Measurements from ENCODE around the gene KPNA5. TPM values are rescaled to one million over a fixed set of nuclear protein-coding genes. Genes with fewer than 3 reads are reported as not detected.

KPNA5 gene
- 1 to 10 TPM in 3 of 4 donors, under 1 TPM in 1; 0.20 to 5.6 (median 2.2) TPM for total RNA-seq

- DNase-seq: peak; percentile 93
- H3K4me1 ChIP-seq: peaks cover 0 to 29% (median 14%) of the 10 kb centered on the region in 4 donors
- no peaks in the 10 kb centered on the region for H3K9me3 ChIP-seq
- peak within 1 kb of the TSS; percentile 87 to 96 (median 90) for H3K27ac ChIP-seq
- TF ChIP-seq POLR2AphosphoS5 (IDR thresholded peaks at IDR 0.05): peak; percentile 74 to 89 (median 78)
- TF ChIP-seq EP300 (IDR thresholded peaks at IDR 0.05; ENCODE audit: low read depth): no peak
- peak; percentile 58 for TF ChIP-seq POLR2A (IDR thresholded peaks at IDR 0.05)
- no peaks in the 10 kb centered on the region for H3K36me3 ChIP-seq
- H3K27me3 ChIP-seq: no peaks in the 10 kb centered on the region
- intact Hi-C loops (cut with DNase I; ENCODE audit: low total_unique reads): no loop called here
- in situ Hi-C loops (cut with MboI; ENCODE audit: low pct_ligation_motif_present in 1 of 4, low pct_unique_long_range_greater_than_20kb in 1 of 4, low sequenced_read_pairs in 3 of 4): no loop called here
- WGBS, 2 donors (ENCODE audit: low coverage in 1 of 2): 0% methylated on average over 3 to 66 of the region's 69 CpGs
- H3K4me3 ChIP-seq: peak within 1 kb of the TSS; percentile 66 to 89 (median 68)
Measured at GRCh38 chr6:116680880-116681672, at the start of gene KPNA5. KPNA5 (plus strand) TSS chr6:116681211; CDS start chr6:116681335, 124 bp downstream.

- 39 to 54% methylated on average over 2 to 5 of the region's 5 CpGs for WGBS, 2 donors (ENCODE audit: low coverage in 1 of 2)
- intact Hi-C loops (cut with DNase I; ENCODE audit: low total_unique reads): no loop called here
- no peak overlapping the region for H3K4me3 ChIP-seq
- no peak overlapping the region for H3K27ac ChIP-seq
- peaks cover 0 to 5% (median 0%) of the 10 kb centered on the region in 4 donors for H3K36me3 ChIP-seq
- no peak for DNase-seq
- TF ChIP-seq EP300 (IDR thresholded peaks at IDR 0.05; ENCODE audit: low read depth): no peak
- TF ChIP-seq, protein P1, sequence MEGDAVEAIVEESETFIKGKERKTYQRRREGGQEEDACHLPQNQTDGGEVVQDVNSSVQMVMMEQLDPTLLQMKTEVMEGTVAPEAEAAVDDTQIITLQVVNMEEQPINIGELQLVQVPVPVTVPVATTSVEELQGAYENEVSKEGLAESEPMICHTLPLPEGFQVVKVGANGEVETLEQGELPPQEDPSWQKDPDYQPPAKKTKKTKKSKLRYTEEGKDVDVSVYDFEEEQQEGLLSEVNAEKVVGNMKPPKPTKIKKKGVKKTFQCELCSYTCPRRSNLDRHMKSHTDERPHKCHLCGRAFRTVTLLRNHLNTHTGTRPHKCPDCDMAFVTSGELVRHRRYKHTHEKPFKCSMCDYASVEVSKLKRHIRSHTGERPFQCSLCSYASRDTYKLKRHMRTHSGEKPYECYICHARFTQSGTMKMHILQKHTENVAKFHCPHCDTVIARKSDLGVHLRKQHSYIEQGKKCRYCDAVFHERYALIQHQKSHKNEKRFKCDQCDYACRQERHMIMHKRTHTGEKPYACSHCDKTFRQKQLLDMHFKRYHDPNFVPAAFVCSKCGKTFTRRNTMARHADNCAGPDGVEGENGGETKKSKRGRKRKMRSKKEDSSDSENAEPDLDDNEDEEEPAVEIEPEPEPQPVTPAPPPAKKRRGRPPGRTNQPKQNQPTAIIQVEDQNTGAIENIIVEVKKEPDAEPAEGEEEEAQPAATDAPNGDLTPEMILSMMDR (IDR thresholded peaks at IDR 0.05): no peak
- no peak for TF ChIP-seq POLR2AphosphoS5 (IDR thresholded peaks at IDR 0.05)
- TF ChIP-seq POLR2A (IDR thresholded peaks at IDR 0.05): no peak
- H3K9me3 ChIP-seq: no peaks in the 10 kb centered on the region
- no peaks in the 10 kb centered on the region for H3K4me1 ChIP-seq
- H3K27me3 ChIP-seq: no peaks in the 10 kb centered on the region
- in situ Hi-C loops (cut with MboI; ENCODE audit: low pct_ligation_motif_present in 1 of 4, low pct_unique_long_range_greater_than_20kb in 1 of 4, low sequenced_read_pairs in 3 of 4): no loop called here
Measured at GRCh38 chr6:116631379-116631990, 49.5 kb upstream of the KPNA5 start.

GRCh38 chr6:116633685-116634084 lies 47.3 kb upstream of the KPNA5 start:
- in situ Hi-C loops (cut with MboI; ENCODE audit: low pct_ligation_motif_present in 1 of 4, low pct_unique_long_range_greater_than_20kb in 1 of 4, low sequenced_read_pairs in 3 of 4): no loop called here
- 87 to 89% methylated on average over 2 of the region's 2 CpGs for WGBS, 2 donors (ENCODE audit: low coverage in 1 of 2)
- H3K9me3 ChIP-seq: no peaks in the 10 kb centered on the region
- no peaks in the 10 kb centered on the region for H3K4me1 ChIP-seq
- H3K4me3 ChIP-seq: no peak overlapping the region
- H3K27ac ChIP-seq: no peak overlapping the region
- no peak for DNase-seq
- H3K27me3 ChIP-seq: no peaks in the 10 kb centered on the region
- H3K36me3 ChIP-seq: peaks cover 0 to 5% (median 0%) of the 10 kb centered on the region in 4 donors
- TF ChIP-seq EP300 (IDR thresholded peaks at IDR 0.05; ENCODE audit: low read depth) (no peak), POLR2A (IDR thresholded peaks at IDR 0.05) (no peak), POLR2AphosphoS5 (IDR thresholded peaks at IDR 0.05) (no peak)
- TF ChIP-seq, protein P1 (IDR thresholded peaks at IDR 0.05): no peak
- intact Hi-C loops (cut with DNase I; ENCODE audit: low total_unique reads): no loop called here

DNA sequence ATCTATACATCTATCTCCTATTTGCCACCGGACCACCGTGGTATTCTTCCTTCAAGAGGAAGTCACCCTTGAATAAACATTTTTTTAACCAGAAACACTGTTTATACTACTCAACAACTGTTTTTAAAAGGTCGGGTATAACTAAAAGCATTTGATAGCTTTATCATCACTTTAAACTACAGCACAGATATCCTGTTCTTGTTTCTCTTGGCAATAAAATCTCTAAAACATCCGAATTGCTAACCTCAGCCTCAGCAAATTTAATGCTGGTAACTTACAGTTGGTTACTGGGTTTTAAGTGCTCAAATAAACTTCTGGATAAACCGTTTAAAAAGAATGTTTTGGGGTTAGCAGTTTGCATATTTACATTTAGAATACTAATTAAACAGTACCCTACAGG lies 32.9 kb upstream of the KPNA5 start:
- WGBS, 2 donors (ENCODE audit: low coverage in 1 of 2): 40 to 44% methylated on average over 5 of the region's 5 CpGs
- in situ Hi-C loops (cut with MboI; ENCODE audit: low pct_ligation_motif_present in 1 of 4, low pct_unique_long_range_greater_than_20kb in 1 of 4, low sequenced_read_pairs in 3 of 4): no loop called here
- TF ChIP-seq POLR2AphosphoS5 (IDR thresholded peaks at IDR 0.05) (no peak), POLR2A (IDR thresholded peaks at IDR 0.05) (no peak), EP300 (IDR thresholded peaks at IDR 0.05; ENCODE audit: low read depth) (no peak)
- TF ChIP-seq, protein P1 (IDR thresholded peaks at IDR 0.05): no peak
- H3K4me1 ChIP-seq: no peaks in the 10 kb centered on the region
- H3K27ac ChIP-seq: no peak overlapping the region
- no peaks in the 10 kb centered on the region for H3K9me3 ChIP-seq
- no peak for DNase-seq
- H3K36me3 ChIP-seq: peaks cover 0 to 12% (median 0%) of the 10 kb centered on the region in 4 donors
- no peak overlapping the region for H3K4me3 ChIP-seq
- no peaks in the 10 kb centered on the region for H3K27me3 ChIP-seq
- intact Hi-C loops (cut with DNase I; ENCODE audit: low total_unique reads): no loop called here

Data from transverse colon (tissue), 4 donors.